Gastroesophageal sphincter (tissue), 4 donors: Measurements from ENCODE around the gene GOLIM4. TPM values are rescaled to one million over a fixed set of nuclear protein-coding genes. Genes with fewer than 3 reads are reported as not detected.
"Not testable (repeated sequence)": the region's sequence is repeated elsewhere in the genome, so short reads cannot be mapped to it uniquely, and the experiment has no call there.

Source experiments
- ATAC-seq: fragments of 150-250 bp; one replicate; pipeline ENCODE4 v1.9.1; 2016; ENCODE audit warnings: mild to moderate bottlenecking, moderate library complexity
- H3K27ac ChIP-seq, 4 donors: fragments of 200-600 bp; sonication (generic) in 3 of 4; 1 replicate in 3 of 4; 2 replicates in 1 of 4; pipeline ENCODE4 v1.5.1; 2016 to 2019
- H3K27me3 ChIP-seq: fragments of 200-600 bp; sonication (generic); one replicate; pipeline ENCODE4 v1.5.1; 2019
- H3K36me3 ChIP-seq, 2 donors: fragments of 200-600 bp; sonication (generic); one replicate each; pipeline ENCODE4 v1.5.1; 2019; ENCODE audit warnings: control low read depth in 1 of 2
- H3K4me1 ChIP-seq, 3 donors: fragments of 200-600 bp; sonication (generic); 1 replicate in 2 of 3; 2 replicates in 1 of 3; pipeline ENCODE4 v1.5.1; 2016 to 2019; ENCODE audit warnings: control low read depth in 2 of 3
- H3K4me3 ChIP-seq, 2 donors: fragments of 200-600 bp; sonication (generic); one replicate each; pipeline ENCODE4 v1.5.1; 2019; ENCODE audit warnings: mild to moderate bottlenecking in 1 of 2, moderate library complexity in 1 of 2
- H3K9me3 ChIP-seq, 3 donors: fragments of 200-600 bp; sonication (generic); one replicate each; pipeline ENCODE4 v1.5.1; 2017 to 2019; ENCODE audit warnings: control low read depth in 2 of 3
- CTCF ChIP-seq, 4 experiments: fragments of 200-600 bp in 2 of 4; fragments of 450-650 bp in 2 of 4; sonication (generic) in 1 of 4; IDR thresholded peaks; one replicate each; pipeline ENCODE4 v1.5.1; 2017 to 2019; ENCODE audit warnings: antibody characterized with exemption in 4 of 4, mild to moderate bottlenecking in 2 of 4, moderate library complexity in 2 of 4
- EP300 ChIP-seq: sonication (generic); formaldehyde crosslinking; IDR thresholded peaks from one replicate; pipeline ENCODE4 v1.6.1; 2017; ENCODE audit warnings: antibody characterized with exemption, mild to moderate bottlenecking
- POLR2A ChIP-seq, 2 donors: fragments of 450-650 bp; IDR thresholded peaks; one replicate each; pipeline ENCODE4 v1.6.1; 2017; ENCODE audit warnings: antibody characterized with exemption in 2 of 2, mild to moderate bottlenecking in 2 of 2, moderate library complexity in 1 of 2
- POLR2AphosphoS5 ChIP-seq: sonication (generic); formaldehyde crosslinking; IDR thresholded peaks from one replicate; pipeline ENCODE4 v1.6.1; 2017; ENCODE audit warnings: antibody characterized with exemption
- WGBS, 2 donors: methylation state at CpG; one replicate each; pipeline ENCODE4 v1.1.5; 2018; ENCODE audit warnings: low coverage in 1 of 2; 5-methylcytosine and 5-hydroxymethylcytosine counted together
- total RNA-seq, 4 donors: library from RNA; depleted of rRNA; stranded (reverse); fragments of >200 nt; gene quantifications; one replicate each; pipeline ENCODE4 v1.1.0, GENCODE V29; 2016

GOLIM4 gene
- total RNA-seq: 10 to 100 TPM; 41.8 to 49.3 (median 47.8) TPM

GRCh38 chr3:168095611-168096209, at the start of gene GOLIM4:
GOLIM4 (minus strand) TSS chr3:168095924; CDS start chr3:168095285, 639 bp downstream.
- Histone ChIP-seq H3K9me3 (no peaks in the 10 kb centered on the region), H3K27ac (peak within 1 kb of the TSS; percentile 77 to 99 (median 94)), H3K36me3 (no peaks in the 10 kb centered on the region), H3K27me3 (no peaks in the 10 kb centered on the region), H3K4me3 (peak within 1 kb of the TSS; percentile 66 to 83), H3K4me1 (peaks cover 2 to 46% (median 21%) of the 10 kb centered on the region in 3 donors)
- ATAC-seq: peak; percentile 96
- no CpG with 5 or more reads among the region's 52 CpGs for WGBS, 2 donors
- peak; percentile 78 to 80 for TF ChIP-seq POLR2A (IDR thresholded peaks at IDR 0.05)
- TF ChIP-seq EP300: no peak
- peak; percentile 90 for TF ChIP-seq POLR2AphosphoS5
- peak in 2 of 4 experiments; percentile 25 for TF ChIP-seq CTCF (IDR thresholded peaks at IDR 0.05)

- H3K36me3 ChIP-seq: no peaks in the 10 kb centered on the region
- WGBS, 2 donors: 69 to 78% methylated on average over 2 to 6 of the region's 6 CpGs
- H3K27ac ChIP-seq: no peak overlapping the region
- ATAC-seq: no peak
- H3K4me3 ChIP-seq: no peak overlapping the region
- TF ChIP-seq POLR2AphosphoS5 (no peak), EP300 (no peak), POLR2A (IDR thresholded peaks at IDR 0.05) (no peak), CTCF (IDR thresholded peaks at IDR 0.05) (no peak)
- H3K9me3 ChIP-seq: no peaks in the 10 kb centered on the region
- H3K4me1 ChIP-seq: peaks cover 0 to 4% (median 0%) of the 10 kb centered on the region in 3 donors
- H3K27me3 ChIP-seq: no peaks in the 10 kb centered on the region
Measured at GRCh38 chr3:168141405-168141998, 45.8 kb upstream of the GOLIM4 start.

- Histone ChIP-seq H3K27me3 (no peaks in the 10 kb centered on the region), H3K4me1 (peaks cover 0 to 4% (median 0%) of the 10 kb centered on the region in 3 donors), H3K4me3 (no peak overlapping the region), H3K9me3 (no peaks in the 10 kb centered on the region), H3K27ac (no peak overlapping the region), H3K36me3 (no peaks in the 10 kb centered on the region)
- 43 to 55% methylated on average over 2 to 3 of the region's 3 CpGs for WGBS, 2 donors
- no peak for ATAC-seq
- TF ChIP-seq POLR2A (IDR thresholded peaks at IDR 0.05) (no peak), CTCF (IDR thresholded peaks at IDR 0.05) (no peak), POLR2AphosphoS5 (no peak), EP300 (no peak)
Measured at GRCh38 chr3:168139947-168140346, 44.2 kb upstream of the GOLIM4 start.

GRCh38 chr3:168138421-168138820, 42.7 kb upstream of the GOLIM4 start:
- no peaks in the 10 kb centered on the region for H3K9me3 ChIP-seq
- H3K27ac ChIP-seq: no peak overlapping the region
- no peak overlapping the region for H3K4me3 ChIP-seq
- 59 to 68% methylated on average over 5 of the region's 5 CpGs for WGBS, 2 donors
- no peaks in the 10 kb centered on the region for H3K27me3 ChIP-seq
- no peaks in the 10 kb centered on the region for H3K36me3 ChIP-seq
- no peak for ATAC-seq
- H3K4me1 ChIP-seq: peaks cover 0 to 4% (median 0%) of the 10 kb centered on the region in 3 donors
- TF ChIP-seq CTCF (IDR thresholded peaks at IDR 0.05) (no peak), EP300 (no peak), POLR2AphosphoS5 (no peak), POLR2A (IDR thresholded peaks at IDR 0.05) (no peak)

GRCh38 chr3:168134931-168135330, 39.2 kb upstream of the GOLIM4 start:
- no peak overlapping the region for H3K4me3 ChIP-seq
- no peak overlapping the region for H3K27ac ChIP-seq
- peaks cover 0 to 2% (median 0%) of the 10 kb centered on the region in 3 donors for H3K4me1 ChIP-seq
- no peaks in the 10 kb centered on the region for H3K36me3 ChIP-seq
- no peaks in the 10 kb centered on the region for H3K27me3 ChIP-seq
- TF ChIP-seq POLR2A (IDR thresholded peaks at IDR 0.05) (no peak), POLR2AphosphoS5 (no peak), EP300 (no peak), CTCF (IDR thresholded peaks at IDR 0.05) (no peak)
- peaks cover 0 to under 1% (median 0%) of the 10 kb centered on the region in 3 donors for H3K9me3 ChIP-seq
- no peak for ATAC-seq
- 70 to 83% methylated on average over 2 to 5 of the region's 5 CpGs for WGBS, 2 donors

GRCh38 chr3:168130250-168130649, 34.5 kb upstream of the GOLIM4 start:
- H3K9me3 ChIP-seq, H3K4me1 ChIP-seq, ATAC-seq, H3K27ac ChIP-seq, H3K27me3 ChIP-seq, H3K4me3 ChIP-seq, H3K36me3 ChIP-seq: not testable (repeated sequence)
- WGBS, 2 donors: 66 to 90% methylated on average over 3 of the region's 3 CpGs

GRCh38 chr3:168128463-168128862, 32.7 kb upstream of the GOLIM4 start:
- ATAC-seq, H3K36me3 ChIP-seq, H3K9me3 ChIP-seq, H3K4me3 ChIP-seq, H3K27ac ChIP-seq, H3K27me3 ChIP-seq: not testable (repeated sequence)
- peaks cover 0 to 11% (median 2%) of the 10 kb centered on the region in 3 donors for H3K4me1 ChIP-seq
- WGBS, 2 donors: 100% methylated on average over 1 of the region's 8 CpGs; no CpG with 5 or more reads in 1 of the 2 donors
